Right ventricle myocardium superior (tissue), 1 donor: ENCODE results near the gene PLAU. TPM values are rescaled to one million over a fixed set of nuclear protein-coding genes. Genes with fewer than 3 reads are reported as not detected.
"Not testable (repeated sequence)": the region's sequence is repeated elsewhere in the genome, so short reads cannot be mapped to it uniquely, and the experiment has no call there.

Experiments used
- ATAC-seq: fragments of 200-7000 bp; cut with Tn5 transposase; one replicate; pipeline ENCODE4 v1.9.1; 2020; ENCODE audit warnings: mild to moderate bottlenecking; ENCODE audit not compliant: poor library complexity
- DNase-seq: peaks from one replicate; pipeline ENCODE4 v3.0.0-alpha.2; 2020
- intact Hi-C: fragments of 100-400 bp; cut with DNase I; formaldehyde crosslinking; loops from one replicate; pipeline ENCODE4 v1.11.2; 2022
- total RNA-seq: library from RNA; stranded (reverse); fragmentation: NEBNext Ultra II Directional; extraction: Animal tissue kit (Norgen Biotek cat#: 25700); gene quantifications from one replicate; pipeline ENCODE4 v1.2.1, GENCODE V29; 2021
- donor health status: DM: no; HTN: yes; CAD: no; lungs with severe emphysema.

The PLAU gene
- total RNA-seq, 1 donor from 2014 or later, result 7.5 TPM

DNA sequence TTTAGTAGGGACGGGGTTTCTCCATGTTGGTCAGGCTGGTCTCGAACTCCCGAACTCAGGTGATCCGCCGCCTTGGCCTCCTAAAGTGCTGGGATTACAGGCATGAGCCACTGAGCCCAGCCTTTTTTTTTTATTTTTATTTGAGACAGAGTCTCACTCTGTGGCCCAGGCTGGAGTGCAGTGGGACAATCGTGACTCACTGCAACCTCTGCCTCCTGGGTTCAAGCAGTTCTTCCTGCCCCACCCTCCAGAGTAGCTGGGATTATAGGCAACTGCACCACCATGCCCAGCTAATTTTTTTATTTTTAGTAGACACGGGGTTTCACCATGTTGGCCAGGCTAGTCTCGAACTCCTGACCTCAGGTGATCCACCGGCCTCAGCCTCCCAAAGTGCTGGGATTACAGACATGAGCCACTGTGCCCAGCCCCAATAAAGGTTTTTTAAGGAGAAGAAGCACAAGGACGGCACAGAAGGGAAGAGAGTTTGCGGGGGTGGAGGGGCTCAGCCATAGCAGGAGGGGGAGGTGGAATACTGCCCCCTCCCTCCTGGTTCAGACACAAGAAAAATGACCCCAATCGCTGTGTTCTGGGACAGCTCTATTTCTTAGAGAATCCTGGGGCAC, 54.4 kb downstream of the PLAU start:
- DNase-seq, intact Hi-C loops, ATAC-seq: not testable (repeated sequence)

DNA sequence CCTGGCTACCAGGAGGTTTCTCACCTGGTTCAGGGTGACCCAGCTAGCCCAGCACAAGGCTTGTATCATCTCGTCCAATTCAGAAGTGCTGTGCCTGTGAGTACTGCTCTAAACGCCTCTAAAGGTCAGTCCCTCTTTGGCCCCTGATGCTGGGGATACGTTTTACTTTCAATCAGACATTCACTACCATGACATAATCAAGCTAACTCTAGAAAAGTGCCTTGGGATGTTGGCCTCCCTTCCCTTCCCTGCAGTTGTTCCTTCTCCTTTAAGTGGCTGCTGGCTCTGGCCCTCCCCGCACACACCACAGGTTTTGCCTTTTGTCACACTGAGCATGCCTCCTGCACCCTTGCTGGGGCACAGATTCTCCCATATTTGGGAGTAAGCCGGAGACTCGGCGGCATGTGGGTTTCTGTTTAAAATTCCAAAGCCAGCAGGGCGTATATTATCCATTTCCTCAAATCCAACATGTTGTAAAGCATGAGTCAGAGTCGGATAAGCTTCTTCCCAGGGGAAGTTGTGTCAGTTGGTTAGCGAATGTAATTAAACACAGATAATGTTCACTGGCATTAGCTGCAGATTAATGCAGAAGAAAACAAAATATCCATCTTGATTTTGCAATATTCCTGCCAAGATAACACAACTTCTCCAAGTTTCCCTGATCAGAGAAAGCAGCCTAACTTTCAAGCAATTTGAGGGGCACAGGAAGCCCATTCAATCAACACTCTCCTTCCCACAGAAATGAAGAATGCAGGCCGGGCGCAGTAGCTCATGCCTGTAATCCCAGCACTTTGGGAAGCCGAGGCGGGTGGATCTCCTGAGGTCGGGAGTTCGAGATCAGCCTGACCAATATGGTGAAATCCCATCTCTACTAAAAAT, 55.2 kb downstream of the PLAU start:
- DNase-seq (peak; percentile 87), ATAC-seq (peak; percentile 90)
- intact Hi-C loops, result no loop called here

DNA sequence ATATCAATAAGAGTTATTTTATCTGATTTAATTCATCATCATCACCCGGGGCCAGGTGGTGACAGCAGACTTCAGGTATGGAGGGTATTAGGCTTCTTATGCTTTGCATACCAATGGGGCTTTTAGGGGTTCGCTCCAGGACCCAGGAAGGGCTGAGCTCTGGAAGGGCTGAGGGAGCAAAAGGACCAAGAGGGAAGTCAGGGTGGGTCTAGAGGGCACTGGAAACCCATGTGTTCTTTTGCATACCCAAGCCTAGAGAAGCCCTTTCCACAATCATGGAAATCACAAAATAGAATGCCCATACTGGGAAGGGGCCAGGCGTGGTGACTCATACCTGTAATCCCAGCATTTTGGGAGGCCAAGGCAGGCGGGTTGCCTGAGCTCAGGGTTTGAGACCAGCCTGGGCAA, 56.1 kb downstream of the PLAU start:
- intact Hi-C loops, result no loop called here
- DNase-seq (no peak), ATAC-seq (no peak)

Other genes starting within 250 kb of the PLAU start
- gene AGAP5, start 213.0 kb upstream of the PLAU start, total RNA-seq, result 3.5 TPM
- 42.3 TPM for gene SEC24C, start 166.8 kb upstream of the PLAU start, total RNA-seq
- 28.0 TPM for gene CHCHD1, start 129.1 kb upstream of the PLAU start, total RNA-seq
- 40.3 TPM for gene ZSWIM8, start 125.5 kb upstream of the PLAU start, total RNA-seq
- gene NDST2, start 99.5 kb upstream of the PLAU start, total RNA-seq, result 10.4 TPM
- 11.2 TPM for gene CAMK2G, start 36.6 kb upstream of the PLAU start, total RNA-seq
- gene VCL, start 87.0 kb downstream of the PLAU start, total RNA-seq, result 194 TPM
- 27.6 TPM for gene AP3M1, start 239.7 kb downstream of the PLAU start, total RNA-seq
- 40.6 TPM for gene ADK, start 240.1 kb downstream of the PLAU start, total RNA-seq